Measurements from ENCODE around the gene NR2F1-AS1.
A peak's percentile ranks its signal among the peaks of the same experiment; 100 is the strongest.

The NR2F1-AS1 gene

GRCh38 chr5:93594591-93595419, 13.8 kb upstream of the NR2F1-AS1 start:
- peaks cover 10% of the 10 kb centered on the region for H3K9me3 ChIP-seq (ENCODE audit: insufficient read depth, low read depth, low read length)
- H3K4ac ChIP-seq (ENCODE audit: low read depth, low read length): no peak overlapping the region
- peaks cover 75% of the 10 kb centered on the region for H3K27me3 ChIP-seq (ENCODE audit: insufficient read depth, low read length)
- no peak overlapping the region for H3K4me3 ChIP-seq (ENCODE audit: low read depth, low read length)
- H2BK12ac ChIP-seq (ENCODE audit: low read length): no peak overlapping the region
- no peak overlapping the region for H3K9ac ChIP-seq (ENCODE audit: low read length)
- DNase-seq: no peak
- H3K36me3 ChIP-seq (ENCODE audit: control insufficient read depth in 1 of 2, insufficient read depth in 2 of 2, low read length in 2 of 2): no peaks in the 10 kb centered on the region
- H3K27ac ChIP-seq (ENCODE audit: low read depth, low read length): no peak overlapping the region
- H3K4me1 ChIP-seq (ENCODE audit: control insufficient read depth in 1 of 2, insufficient read depth in 2 of 2, low read length in 2 of 2): peaks cover 3 to 5% of the 10 kb centered on the region in 2 experiments
- H4K91ac ChIP-seq (ENCODE audit: low read depth, low read length): no peak overlapping the region
- no peak overlapping the region for H2AFZ ChIP-seq (ENCODE audit: insufficient read depth, low read length, poor library complexity)
- no peaks in the 10 kb centered on the region for H3K79me2 ChIP-seq (ENCODE audit: control insufficient read depth, insufficient read depth, low read length, poor library complexity)
- no CpG with 5 or more reads among the region's 37 CpGs for WGBS (ENCODE audit: extremely low coverage, insufficient coverage, insufficient read length)
- peak overlapping the region; percentile 16 for H3K4me2 ChIP-seq (ENCODE audit: low read length)
- no peaks in the 10 kb centered on the region for H3K79me1 ChIP-seq (ENCODE audit: low read length)
- no peak overlapping the region for H2BK5ac ChIP-seq (ENCODE audit: low read depth, low read length, poor library complexity)
- H4K8ac ChIP-seq (ENCODE audit: low read depth, low read length): no peak overlapping the region
- H3K14ac ChIP-seq (ENCODE audit: low read length): no peak overlapping the region
- no peak overlapping the region for H2BK120ac ChIP-seq (ENCODE audit: insufficient read depth, low read length, poor library complexity)
- no peak overlapping the region for H3K18ac ChIP-seq (ENCODE audit: low read length)
- H2AK5ac ChIP-seq (ENCODE audit: low read length): no peak overlapping the region
- no peak overlapping the region for H4K12ac ChIP-seq (ENCODE audit: low read depth, low read length)
- H3K23ac ChIP-seq (ENCODE audit: low read length): no peak overlapping the region

- Histone ChIP-seq H3K79me2 (ENCODE audit: control insufficient read depth, insufficient read depth, low read length, poor library complexity) (no peaks in the 10 kb centered on the region), H3K14ac (ENCODE audit: low read length) (no peak overlapping the region), H2AFZ (ENCODE audit: insufficient read depth, low read length, poor library complexity) (no peak overlapping the region), H3K27ac (ENCODE audit: low read depth, low read length) (no peak overlapping the region), H2BK12ac (ENCODE audit: low read length) (no peak overlapping the region), H4K8ac (ENCODE audit: low read depth, low read length) (no peak overlapping the region), H4K91ac (ENCODE audit: low read depth, low read length) (no peak overlapping the region), H3K36me3 (ENCODE audit: control insufficient read depth in 1 of 2, insufficient read depth in 2 of 2, low read length in 2 of 2) (no peaks in the 10 kb centered on the region), H3K4me2 (ENCODE audit: low read length) (no peak overlapping the region), H3K79me1 (ENCODE audit: low read length) (no peaks in the 10 kb centered on the region), H3K9me3 (ENCODE audit: insufficient read depth, low read depth, low read length) (peaks cover 10% of the 10 kb centered on the region), H2BK120ac (ENCODE audit: insufficient read depth, low read length, poor library complexity) (no peak overlapping the region), H3K27me3 (ENCODE audit: insufficient read depth, low read length) (peaks cover 74% of the 10 kb centered on the region), H2AK5ac (ENCODE audit: low read length) (no peak overlapping the region), H3K18ac (ENCODE audit: low read length) (no peak overlapping the region), H3K4me3 (ENCODE audit: low read depth, low read length) (no peak overlapping the region), H3K23ac (ENCODE audit: low read length) (no peak overlapping the region), H2BK5ac (ENCODE audit: low read depth, low read length, poor library complexity) (no peak overlapping the region), H3K4me1 (ENCODE audit: control insufficient read depth in 1 of 2, insufficient read depth in 2 of 2, low read length in 2 of 2) (peaks cover 5% of the 10 kb centered on the region in 2 experiments), H4K12ac (ENCODE audit: low read depth, low read length) (no peak overlapping the region), H3K9ac (ENCODE audit: low read length) (no peak overlapping the region), H3K4ac (ENCODE audit: low read depth, low read length) (no peak overlapping the region)
- no CpG with 5 or more reads among the region's 30 CpGs for WGBS (ENCODE audit: extremely low coverage, insufficient coverage, insufficient read length)
- DNase-seq: no peak
Observed at GRCh38 chr5:93593476-93594131, 12.6 kb upstream of the NR2F1-AS1 start.

- H2BK120ac ChIP-seq (ENCODE audit: insufficient read depth, low read length, poor library complexity): no peak overlapping the region
- H2AFZ ChIP-seq (ENCODE audit: insufficient read depth, low read length, poor library complexity): no peak overlapping the region
- DNase-seq: no peak
- no peak overlapping the region for H3K4me3 ChIP-seq (ENCODE audit: low read depth, low read length)
- no peak overlapping the region for H4K8ac ChIP-seq (ENCODE audit: low read depth, low read length)
- H3K4ac ChIP-seq (ENCODE audit: low read depth, low read length): no peak overlapping the region
- H3K9me3 ChIP-seq (ENCODE audit: insufficient read depth, low read depth, low read length): peaks cover 14% of the 10 kb centered on the region
- no peaks in the 10 kb centered on the region for H3K36me3 ChIP-seq (ENCODE audit: control insufficient read depth in 1 of 2, insufficient read depth in 2 of 2, low read length in 2 of 2)
- H3K27ac ChIP-seq (ENCODE audit: low read depth, low read length): no peak overlapping the region
- H3K18ac ChIP-seq (ENCODE audit: low read length): no peak overlapping the region
- H3K27me3 ChIP-seq (ENCODE audit: insufficient read depth, low read length): peaks cover 75% of the 10 kb centered on the region
- no peak overlapping the region for H4K12ac ChIP-seq (ENCODE audit: low read depth, low read length)
- no peak overlapping the region for H3K9ac ChIP-seq (ENCODE audit: low read length)
- no peak overlapping the region for H2AK5ac ChIP-seq (ENCODE audit: low read length)
- H2BK5ac ChIP-seq (ENCODE audit: low read depth, low read length, poor library complexity): no peak overlapping the region
- no peaks in the 10 kb centered on the region for H3K79me1 ChIP-seq (ENCODE audit: low read length)
- H4K91ac ChIP-seq (ENCODE audit: low read depth, low read length): no peak overlapping the region
- H2BK12ac ChIP-seq (ENCODE audit: low read length): no peak overlapping the region
- H3K4me1 ChIP-seq (ENCODE audit: control insufficient read depth in 1 of 2, insufficient read depth in 2 of 2, low read length in 2 of 2): peaks cover 5 to 8% of the 10 kb centered on the region in 2 experiments
- no peak overlapping the region for H3K4me2 ChIP-seq (ENCODE audit: low read length)
- no peak overlapping the region for H3K23ac ChIP-seq (ENCODE audit: low read length)
- H3K14ac ChIP-seq (ENCODE audit: low read length): no peak overlapping the region
- WGBS (ENCODE audit: extremely low coverage, insufficient coverage, insufficient read length): no CpG with 5 or more reads among the region's 5 CpGs
- no peaks in the 10 kb centered on the region for H3K79me2 ChIP-seq (ENCODE audit: control insufficient read depth, insufficient read depth, low read length, poor library complexity)
Observed at GRCh38 chr5:93592883-93593282, 11.9 kb upstream of the NR2F1-AS1 start.

- no peak overlapping the region for H2BK120ac ChIP-seq (ENCODE audit: insufficient read depth, low read length, poor library complexity)
- no peaks in the 10 kb centered on the region for H3K79me1 ChIP-seq (ENCODE audit: low read length)
- H3K4me1 ChIP-seq (ENCODE audit: control insufficient read depth in 1 of 2, insufficient read depth in 2 of 2, low read length in 2 of 2): peaks cover 3 to 8% of the 10 kb centered on the region in 2 experiments
- H3K27me3 ChIP-seq (ENCODE audit: insufficient read depth, low read length): peaks cover 70% of the 10 kb centered on the region
- no peak overlapping the region for H2AK5ac ChIP-seq (ENCODE audit: low read length)
- no peak overlapping the region for H3K4ac ChIP-seq (ENCODE audit: low read depth, low read length)
- H3K9me3 ChIP-seq (ENCODE audit: insufficient read depth, low read depth, low read length): peaks cover 11% of the 10 kb centered on the region
- H3K18ac ChIP-seq (ENCODE audit: low read length): no peak overlapping the region
- no peak overlapping the region for H2AFZ ChIP-seq (ENCODE audit: insufficient read depth, low read length, poor library complexity)
- DNase-seq: no peak
- no peak overlapping the region for H3K9ac ChIP-seq (ENCODE audit: low read length)
- H3K27ac ChIP-seq (ENCODE audit: low read depth, low read length): no peak overlapping the region
- H4K8ac ChIP-seq (ENCODE audit: low read depth, low read length): no peak overlapping the region
- H3K23ac ChIP-seq (ENCODE audit: low read length): no peak overlapping the region
- H3K79me2 ChIP-seq (ENCODE audit: control insufficient read depth, insufficient read depth, low read length, poor library complexity): no peaks in the 10 kb centered on the region
- no peak overlapping the region for H3K14ac ChIP-seq (ENCODE audit: low read length)
- no peak overlapping the region for H4K91ac ChIP-seq (ENCODE audit: low read depth, low read length)
- no peak overlapping the region for H3K4me2 ChIP-seq (ENCODE audit: low read length)
- no peak overlapping the region for H2BK12ac ChIP-seq (ENCODE audit: low read length)
- H3K36me3 ChIP-seq (ENCODE audit: control insufficient read depth in 1 of 2, insufficient read depth in 2 of 2, low read length in 2 of 2): no peaks in the 10 kb centered on the region
- no peak overlapping the region for H4K12ac ChIP-seq (ENCODE audit: low read depth, low read length)
- H3K4me3 ChIP-seq (ENCODE audit: low read depth, low read length): no peak overlapping the region
- WGBS (ENCODE audit: extremely low coverage, insufficient coverage, insufficient read length): no CpG with 5 or more reads among the region's 4 CpGs
- no peak overlapping the region for H2BK5ac ChIP-seq (ENCODE audit: low read depth, low read length, poor library complexity)
Observed at GRCh38 chr5:93591323-93591945, 10.4 kb upstream of the NR2F1-AS1 start.
